A549 (cell line): ENCODE data around the gene TRAF3IP1. TPM values are rescaled to one million over a fixed set of nuclear protein-coding genes. Genes with fewer than 3 reads are reported as not detected.

Experiments used
- ATAC-seq, 2 experiments: fragments of 200-7000 bp in 1 of 2; fragments of >200 bp in 1 of 2; cut with Nextera tagmentation in 1 of 2; cut with Tn5 transposase in 1 of 2; 3 replicates each; pipeline versions ENCODE4 v1.8.0 to v1.9.1; 2018 to 2020; ENCODE audit warnings: mild to moderate bottlenecking in 1 of 2, moderate library complexity in 1 of 2
- CTCF ChIA-PET: fragments of 300-600 bp; sonication (Branson Sonifier 250); formaldehyde crosslinking; extraction: SDS; loops from one replicate; lab custom pipeline; 2021; ENCODE audit warnings: antibody characterized with exemption, inconsistent platforms; lab: Yijun Ruan, JAX
- POLR2A ChIA-PET: fragments of 350-600 bp; formaldehyde crosslinking; extraction: SDS; loops from one replicate; lab custom pipeline; 2021; ENCODE audit warnings: antibody characterized with exemption, inconsistent platforms; lab: Yijun Ruan, JAX
- DNase-seq, 2 experiments: peaks; one replicate each; pipeline versions ENCODE4 v3.0.0 to v3.0.0-alpha.2; 2011 to 2016; ENCODE audit warnings: low read depth in 1 of 2, low spot score in 1 of 2
- FAIRE-seq: peaks from 2 replicates; lab custom pipeline; 2011; peaks lifted over from hg19 to GRCh38; lab: Jason Lieb, UNC
- H3K27ac ChIP-seq, 2 experiments: fragments of >200 bp; sonication (Bioruptor Twin); formaldehyde crosslinking; 3 replicates each; pipeline ENCODE4 v1.5.1; 2016 to 2017
- H3K4me1 ChIP-seq: fragments of >200 bp; sonication (Bioruptor Twin); formaldehyde crosslinking; 3 replicates; pipeline ENCODE4 v1.6.1; 2016
- H3K4me2 ChIP-seq: fragments of >200 bp; sonication (Bioruptor Twin); formaldehyde crosslinking; 3 replicates; pipeline ENCODE4 v1.6.1; 2016
- H3K4me3 ChIP-seq: fragments of >200 bp; sonication (Bioruptor Twin); formaldehyde crosslinking; 3 replicates; pipeline ENCODE4 v1.5.1; 2016
- H3K9me3 ChIP-seq: fragments of >200 bp; sonication (Bioruptor Twin); formaldehyde crosslinking; 3 replicates; pipeline ENCODE4 v1.6.1; 2016
- BHLHE40 ChIP-seq: IDR thresholded peaks from 2 replicates; pipeline ENCODE4 v1.6.1; 2012; ENCODE audit warnings: low read depth, low read length, inconsistent platforms
- CBX8 ChIP-seq: fragments of 200-600 bp; sonication (generic); IDR thresholded peaks from 2 replicates; pipeline ENCODE4 v1.6.1; 2016
- CEBPB ChIP-seq, 2 experiments: fragments of >200 bp in 1 of 2; sonication (Bioruptor Twin) in 1 of 2; formaldehyde crosslinking in 1 of 2; IDR thresholded peaks; 2 replicates each; pipeline ENCODE4 v1.6.1; 2012 to 2016
- CHD2 ChIP-seq: fragments of 150-350 bp; IDR thresholded peaks from 2 replicates; pipeline ENCODE4 v1.6.1; 2014; ENCODE audit warnings: low read length; ENCODE audit not compliant: partially characterized antibody
- CHD4 ChIP-seq: fragments of 200-600 bp; sonication (generic); IDR thresholded peaks from 2 replicates; pipeline ENCODE4 v1.6.1; 2016; ENCODE audit warnings: antibody characterized with exemption, mild to moderate bottlenecking, borderline replicate concordance
- E2F6 ChIP-seq: IDR thresholded peaks from 2 replicates; pipeline ENCODE4 v1.6.1; 2012; ENCODE audit warnings: low read depth, borderline replicate concordance
- EHF ChIP-seq: fragments of 250-450 bp; sonication (Bioruptor Pico); IDR thresholded peaks from 2 replicates; pipeline ENCODE4 v1.5.0; 2020; ENCODE audit warnings: mild to moderate bottlenecking
- ELK1 ChIP-seq: fragments of 150-350 bp; IDR thresholded peaks from 2 replicates; pipeline ENCODE4 v1.6.1; 2014; ENCODE audit warnings: low read depth, mild to moderate bottlenecking, low read length
- FOSB ChIP-seq: fragments of 250-450 bp; sonication (Bioruptor Pico); IDR thresholded peaks from 2 replicates; pipeline ENCODE4 v1.5.0; 2020; ENCODE audit warnings: mild to moderate bottlenecking, moderate library complexity
- FOXS1 ChIP-seq: fragments of 250-450 bp; sonication (Bioruptor Pico); IDR thresholded peaks from 2 replicates; pipeline ENCODE4 v1.5.0; 2020; ENCODE audit warnings: mild to moderate bottlenecking, moderate library complexity
- HES2 ChIP-seq: fragments of >200 bp; sonication (Bioruptor Twin); formaldehyde crosslinking; IDR thresholded peaks from 2 replicates; pipeline ENCODE4 v1.6.1; 2016
- HEYL ChIP-seq: fragments of 250-450 bp; sonication (Bioruptor Pico); IDR thresholded peaks from 2 replicates; pipeline ENCODE4 v1.8.0; 2021; ENCODE audit warnings: mild to moderate bottlenecking, moderate library complexity
- HMGXB4 ChIP-seq: fragments of 250-450 bp; sonication (Bioruptor Pico); IDR thresholded peaks from 2 replicates; pipeline ENCODE4 v1.5.0; 2021; ENCODE audit warnings: mild to moderate bottlenecking, moderate library complexity, borderline replicate concordance
- HOXA7 ChIP-seq: fragments of 250-450 bp; sonication (Bioruptor Pico); IDR thresholded peaks from 2 replicates; pipeline ENCODE4 v1.5.0; 2020; ENCODE audit warnings: mild to moderate bottlenecking, moderate library complexity
- HOXB5 ChIP-seq: fragments of 250-450 bp; sonication (Bioruptor Pico); IDR thresholded peaks from 2 replicates; pipeline ENCODE4 v1.5.0; 2020; ENCODE audit warnings: mild to moderate bottlenecking, moderate library complexity
- JUN ChIP-seq, 2 experiments: fragments of >200 bp; sonication (Bioruptor Twin); formaldehyde crosslinking; IDR thresholded peaks; 2 replicates in 1 of 2; 3 replicates in 1 of 2; pipeline ENCODE4 v1.6.1; 2016 to 2017
- JUNB ChIP-seq: fragments of >200 bp; sonication (Bioruptor Twin); formaldehyde crosslinking; IDR thresholded peaks from 2 replicates; pipeline ENCODE4 v1.6.1; 2016
- KDM1A ChIP-seq: fragments of 200-600 bp; sonication (generic); IDR thresholded peaks from 2 replicates; pipeline ENCODE4 v1.6.1; 2016; ENCODE audit warnings: low read depth, mild to moderate bottlenecking
- KDM5A ChIP-seq: fragments of 200-600 bp; sonication (generic); IDR thresholded peaks from 2 replicates; pipeline ENCODE4 v1.6.1; 2016; ENCODE audit warnings: antibody characterized with exemption, mild to moderate bottlenecking
- MAZ ChIP-seq: fragments of 150-350 bp; IDR thresholded peaks from 2 replicates; pipeline ENCODE4 v1.6.1; 2014; ENCODE audit warnings: antibody characterized with exemption, low read depth, low read length, borderline replicate concordance
- MYC ChIP-seq: IDR thresholded peaks from 2 replicates; pipeline ENCODE4 v1.6.1; 2012; ENCODE audit warnings: mild to moderate bottlenecking, inconsistent platforms, low read length, improper control_type of control experiment, borderline replicate concordance
- NFE2L2 ChIP-seq: fragments of 150-350 bp; conservative IDR thresholded peaks from 2 replicates; pipeline ENCODE4 v1.6.1; 2014; ENCODE audit warnings: low read length
- NPAS2 ChIP-seq: fragments of 250-450 bp; sonication (Bioruptor Pico); IDR thresholded peaks from 2 replicates; pipeline ENCODE4 v1.8.0; 2022; ENCODE audit warnings: mild to moderate bottlenecking, moderate library complexity, borderline replicate concordance
- NR3C1 ChIP-seq: fragments of >200 bp; sonication (Bioruptor Twin); formaldehyde crosslinking; IDR thresholded peaks from 3 replicates; pipeline ENCODE4 v1.6.1; 2017
- PHF8 ChIP-seq: fragments of 200-600 bp; sonication (generic); IDR thresholded peaks from 2 replicates; pipeline ENCODE4 v1.6.1; 2016; ENCODE audit warnings: low read depth, mild to moderate bottlenecking, antibody characterized with exemption, moderate library complexity, borderline replicate concordance
- POLR2A ChIP-seq: IDR thresholded peaks from 2 replicates; pipeline ENCODE4 v1.6.1; 2012; ENCODE audit warnings: mild to moderate bottlenecking, low read length
- POLR2AphosphoS2 ChIP-seq: conservative IDR thresholded peaks from 2 replicates; pipeline ENCODE4 v1.6.1; 2012; ENCODE audit warnings: low read length, improper control_type of control experiment, inconsistent platforms
- RARB ChIP-seq: fragments of 250-450 bp; sonication (Bioruptor Pico); IDR thresholded peaks from 2 replicates; pipeline ENCODE4 v1.8.0; 2021; ENCODE audit warnings: mild to moderate bottlenecking, moderate library complexity
- RCOR1 ChIP-seq: fragments of 150-350 bp; IDR thresholded peaks from 2 replicates; pipeline ENCODE4 v1.6.1; 2014; ENCODE audit warnings: antibody characterized with exemption, low read length, low read depth
- RFX5 ChIP-seq: fragments of 450-650 bp; IDR thresholded peaks from 2 replicates; pipeline ENCODE4 v1.7.1; 2014; ENCODE audit warnings: antibody characterized with exemption, mild to moderate bottlenecking, moderate library complexity
- TFCP2L1 ChIP-seq: fragments of 250-450 bp; sonication (Bioruptor Pico); IDR thresholded peaks from 2 replicates; pipeline ENCODE4 v1.5.0; 2021; ENCODE audit warnings: mild to moderate bottlenecking
- TP53 ChIP-seq: fragments of 250-450 bp; sonication (Bioruptor Pico); IDR thresholded peaks from 2 replicates; pipeline ENCODE4 v1.5.0; 2021; ENCODE audit warnings: mild to moderate bottlenecking, moderate library complexity
- ZC3H11A ChIP-seq: fragments of 450-650 bp; IDR thresholded peaks from 2 replicates; pipeline ENCODE4 v1.6.1; 2014; ENCODE audit warnings: antibody characterized with exemption, mild to moderate bottlenecking
- ZFP36 ChIP-seq: fragments of 450-650 bp; IDR thresholded peaks from 2 replicates; pipeline ENCODE4 v1.6.1; 2014; ENCODE audit warnings: borderline replicate concordance; ENCODE audit not compliant: partially characterized antibody
- ZNF302 ChIP-seq: fragments of 250-450 bp; sonication (Bioruptor Pico); IDR thresholded peaks from 2 replicates; pipeline ENCODE4 v1.9.0; 2021; ENCODE audit warnings: inconsistent platforms, mild to moderate bottlenecking, moderate library complexity
- WGBS: methylation state at CpG from one replicate; pipeline ENCODE4 v1.1.6; 2017; ENCODE audit errors: missing lambda C conversion rate; 5-methylcytosine and 5-hydroxymethylcytosine counted together
- polyA plus RNA-seq, 4 experiments: library from polyadenylated mRNA; depleted of rRNA in 3 of 4; stranded (reverse); fragments of >200 nt; fragmentation: RNase III in 1 of 4; extraction: RNeasy Plus Mini Kit Qiagen cat#74134 plus additional on column Dnase treatment in 1 of 4; gene quantifications; 2 replicates in 3 of 4; 3 replicates in 1 of 4; pipeline ENCODE4 v1.2.3, GENCODE V29; 2011 to 2017

Gene TRAF3IP1
- polyA plus RNA-seq, 2 of the 4 experiments (the other 2 are of a cell fraction), result 10.6 to 19.2 TPM

GRCh38 chr2:238289574-238289973, 30.7 kb upstream of the TRAF3IP1 start:
- no peak; a peak in 1 of 6 replicates for ATAC-seq
- peaks cover 69% of the 10 kb centered on the region for H3K4me1 ChIP-seq
- ChIA-PET CTCF (interaction anchor here (1.1 to 22.7 kb wide), 11 partner anchors 9 to 94 kb away, joined by 3 to 351 read pairs (median 4); no protein-coding TSS in a partner anchor), POLR2A (interaction anchor here (0.5 to 1.0 kb wide), 2 partner anchors 11 to 163 kb away, joined by 3 to 4 read pairs; no protein-coding TSS in a partner anchor)
- peak overlapping the region; percentile 67 for H3K4me3 ChIP-seq
- TF ChIP-seq HOXA7 (peak; percentile 82; the same call in 1 of the 2 replicates), EHF (CRISPR knock-in tag) (peak; percentile 81), RARB (CRISPR knock-in tag) (0 out of 2 replicates have a peak, but pooled peaks have one; percentile 25), RCOR1 (no peak), KDM1A (no peak), HMGXB4 (peak; percentile 55; the same call in 1 of the 2 replicates), TP53 (CRISPR knock-in tag) (peak; percentile 53; the same call in 1 of the 2 replicates), RFX5 (no peak), FOSB (CRISPR knock-in tag) (peak; percentile 94), FOXS1 (CRISPR knock-in tag) (no peak), CHD2 (no peak), KDM5A (no peak), MYC (no peak), POLR2A (no peak)
- H3K27ac ChIP-seq, result peak overlapping the region; percentile 90 to 95
- WGBS, result 16% methylated on average over 13 of the region's 13 CpGs
- FAIRE-seq, result no peak
- peak overlapping the region; percentile 92 for H3K4me2 ChIP-seq
- H3K9me3 ChIP-seq, result no peaks in the 10 kb centered on the region
- DNase-seq, result no peak

GRCh38 chr2:238290091-238290509, 30.2 kb upstream of the TRAF3IP1 start:
- peak overlapping the region; percentile 90 to 97 for H3K27ac ChIP-seq
- 2% methylated on average over 8 of the region's 8 CpGs for WGBS
- CTCF ChIA-PET, result interaction anchor here (1.1 to 22.7 kb wide), 9 partner anchors 10 to 95 kb away, joined by 3 to 351 read pairs (median 5); no protein-coding TSS in a partner anchor
- H3K4me1 ChIP-seq, result peaks cover 68% of the 10 kb centered on the region
- H3K9me3 ChIP-seq, result no peaks in the 10 kb centered on the region
- ATAC-seq, result peak; percentile 44 to 67
- peak overlapping the region; percentile 67 for H3K4me3 ChIP-seq
- peak; percentile 89 to 100 for DNase-seq
- H3K4me2 ChIP-seq, result peak overlapping the region; percentile 92
- POLR2A ChIA-PET, result interaction anchor here (0.6 to 1.0 kb wide), 3 partner anchors 10 to 356 kb away, joined by 3 read pairs; partner anchors contain the start of gene HES6
- FAIRE-seq, result peak; percentile 92
- TF ChIP-seq JUNB, result 0 out of 2 replicates have a peak, but pooled peaks have one; percentile 42
- TF ChIP-seq EHF (CRISPR knock-in tag), result no peak
- 0 out of 2 replicates have a peak, but pooled peaks have one; percentile 6 for TF ChIP-seq HEYL (CRISPR knock-in tag)
- TF ChIP-seq RCOR1, result no peak
- no peak for TF ChIP-seq HOXA7
- no peak for TF ChIP-seq HOXB5
- TF ChIP-seq MAZ, result 0 out of 2 replicates have a peak, but pooled peaks have one; percentile 67
- TF ChIP-seq CBX8, result no peak
- TF ChIP-seq TFCP2L1, result no peak
- no peak for TF ChIP-seq FOXS1 (CRISPR knock-in tag)
- no peak for TF ChIP-seq ELK1
- no peak for TF ChIP-seq ZNF302 (CRISPR knock-in tag)
- no peak for TF ChIP-seq FOSB (CRISPR knock-in tag)
- TF ChIP-seq NPAS2 (CRISPR knock-in tag), result no peak
- peak; percentile 63 to 69; a peak in 3 of 5 replicates for TF ChIP-seq JUN (IDR thresholded peaks at IDR 0.05)
- no peak for TF ChIP-seq POLR2AphosphoS2
- TF ChIP-seq E2F6, result no peak
- no peak for TF ChIP-seq HES2
- TF ChIP-seq CHD4, result no peak
- no peak for TF ChIP-seq BHLHE40
- no peak for TF ChIP-seq ZC3H11A
- peak; percentile 50 to 80 for TF ChIP-seq CEBPB (IDR thresholded peaks at IDR 0.05)
- no peak for TF ChIP-seq NFE2L2
- no peak for TF ChIP-seq NR3C1
- no peak for TF ChIP-seq ZFP36
- no peak for TF ChIP-seq PHF8
